Inferior parietal cortex (tissue), 1 donor: Measurements from ENCODE around the gene ABLIM1.

Experiments
- DNase-seq: peaks from one replicate; pipeline ENCODE4 v3.0.0-alpha.2; 2016; ENCODE audit errors: extremely low spot score

ABLIM1 gene

GRCh38 chr10:114581071-114581470 lies 77.0 kb downstream of the ABLIM1 start:
- peak; percentile 46 for DNase-seq

GRCh38 chr10:114577133-114577532 lies 80.9 kb downstream of the ABLIM1 start:
- no peak for DNase-seq

- DNase-seq, result no peak
These were observed 81.4 kb downstream of the ABLIM1 start for GRCh38 chr10:114576716-114577115.

- DNase-seq, result no peak
These were observed 82.0 kb downstream of the ABLIM1 start for GRCh38 chr10:114576132-114576487.

GRCh38 chr10:114575417-114576131 lies 82.5 kb downstream of the ABLIM1 start:
- no peak for DNase-seq

- DNase-seq, result no peak
These were observed 84.6 kb downstream of the ABLIM1 start for GRCh38 chr10:114573330-114574045.

GRCh38 chr10:114571316-114571999 lies 86.6 kb downstream of the ABLIM1 start:
- no peak for DNase-seq

GRCh38 chr10:114566064-114566463 lies 92.0 kb downstream of the ABLIM1 start:
- no peak for DNase-seq

GRCh38 chr10:114565066-114565465 lies 93.0 kb downstream of the ABLIM1 start:
- DNase-seq, result no peak

- no peak for DNase-seq
These were observed 97.0 kb downstream of the ABLIM1 start for GRCh38 chr10:114561008-114561523.

GRCh38 chr10:114560144-114560543 lies 97.9 kb downstream of the ABLIM1 start:
- no peak for DNase-seq

- no peak for DNase-seq
These were observed 98.4 kb downstream of the ABLIM1 start for GRCh38 chr10:114559636-114560035.

- DNase-seq, result no peak
These were observed 100.2 kb downstream of the ABLIM1 start for GRCh38 chr10:114557854-114558253.

GRCh38 chr10:114556236-114557122 lies 101.6 kb downstream of the ABLIM1 start:
- no peak for DNase-seq

GRCh38 chr10:114553436-114553835 lies 104.6 kb downstream of the ABLIM1 start:
- no peak for DNase-seq

GRCh38 chr10:114552050-114552449 lies 106.0 kb downstream of the ABLIM1 start:
- peak; percentile 50 for DNase-seq

- DNase-seq, result no peak
These were observed 106.5 kb downstream of the ABLIM1 start for GRCh38 chr10:114551636-114551972.

- peak; percentile 68 for DNase-seq
These were observed 107.1 kb downstream of the ABLIM1 start for GRCh38 chr10:114550756-114551635.

GRCh38 chr10:114548662-114549061 lies 109.4 kb downstream of the ABLIM1 start:
- DNase-seq, result no peak

GRCh38 chr10:114547514-114547913 lies 110.6 kb downstream of the ABLIM1 start:
- no peak for DNase-seq

GRCh38 chr10:114547056-114547455 lies 111.0 kb downstream of the ABLIM1 start:
- no peak for DNase-seq
